CD14-positive monocyte (primary cell): ENCODE measurements around the gene KANK2. TPM values are rescaled to one million over a fixed set of nuclear protein-coding genes. Genes with fewer than 3 reads are reported as not detected.
A peak's percentile ranks its signal among the peaks of the same experiment; 100 is the strongest.

Source experiments
- DNase-seq, 3 donors: peaks; one replicate each; pipeline ENCODE4 v3.0.0-alpha.2; 2011 to 2022
- H2AFZ ChIP-seq: 2 replicates; pipeline ENCODE4 v1.6.0; 2012; ENCODE audit warnings: mild to moderate bottlenecking, low read depth, low read length, inconsistent platforms; ENCODE audit not compliant: insufficient read depth, poor library complexity, severe bottlenecking
- H3K27ac ChIP-seq, 2 donors: 1 replicate in 1 of 2; 2 replicates in 1 of 2; pipeline ENCODE4 v1.5.1; 2012 to 2013; ENCODE audit warnings: low read length in 2 of 2, control low read depth in 1 of 2, inconsistent platforms in 1 of 2, low read depth in 1 of 2, mild to moderate bottlenecking in 1 of 2
- H3K27me3 ChIP-seq, 2 donors: one replicate each; pipeline versions ENCODE4 v1.6.0 to v1.6.1; 2011 to 2013; ENCODE audit warnings: low read length in 2 of 2; ENCODE audit not compliant: control insufficient read depth in 2 of 2, insufficient read depth in 2 of 2
- H3K36me3 ChIP-seq, 2 donors: replicated peaks in 1 of 2; 1 replicate in 1 of 2; 2 replicates in 1 of 2; pipeline versions ENCODE4 v1.5.1 to v1.6.1; 2012 to 2013; ENCODE audit warnings: low read length in 2 of 2, control low read depth in 1 of 2, inconsistent platforms in 1 of 2, mild to moderate bottlenecking in 1 of 2; ENCODE audit not compliant: insufficient read depth in 2 of 2, control insufficient read depth in 1 of 2
- H3K4me1 ChIP-seq, 2 donors: 1 replicate in 1 of 2; 2 replicates in 1 of 2; pipeline versions ENCODE4 v1.5.1 to v1.6.1; 2012 to 2013; ENCODE audit warnings: low read length in 2 of 2, control low read depth in 1 of 2, inconsistent platforms in 1 of 2, mild to moderate bottlenecking in 1 of 2, moderate library complexity in 1 of 2; ENCODE audit not compliant: insufficient read depth in 2 of 2, control insufficient read depth in 1 of 2
- H3K4me2 ChIP-seq: replicated peaks from 2 replicates; pipeline ENCODE3; 2012; ENCODE audit warnings: low read length, moderate library complexity, mild to moderate bottlenecking; ENCODE audit not compliant: poor library complexity, severe bottlenecking; ENCODE audit errors: extremely low read depth
- H3K4me3 ChIP-seq, 3 experiments: fragments of 200-600 bp in 1 of 3; sonication (generic) in 1 of 3; replicated peaks in 1 of 3; 1 replicate in 2 of 3; 2 replicates in 1 of 3; pipeline ENCODE4 v1.5.1; 2011 to 2013; ENCODE audit warnings: low read length in 3 of 3, mild to moderate bottlenecking in 3 of 3, control low read depth in 2 of 3, low read depth in 2 of 3, inconsistent platforms in 1 of 3, moderate library complexity in 1 of 3
- H3K79me2 ChIP-seq: 2 replicates; pipeline ENCODE4 v1.6.0; 2012; ENCODE audit warnings: mild to moderate bottlenecking, control low read depth, inconsistent platforms, low read length, moderate library complexity; ENCODE audit not compliant: insufficient read depth
- H3K9ac ChIP-seq: 2 replicates; pipeline ENCODE4 v1.6.0; 2017; ENCODE audit warnings: low read length, mild to moderate bottlenecking; ENCODE audit not compliant: insufficient read depth, poor library complexity, severe bottlenecking
- H3K9me3 ChIP-seq, 2 donors: replicated peaks in 1 of 2; 1 replicate in 1 of 2; 2 replicates in 1 of 2; pipeline versions ENCODE4 v1.5.1 to v1.6.1; 2012 to 2013; ENCODE audit warnings: low read length in 2 of 2, control low read depth in 1 of 2; ENCODE audit not compliant: control insufficient read depth in 1 of 2, insufficient read depth in 1 of 2
- H4K20me1 ChIP-seq: 2 replicates; pipeline ENCODE4 v1.6.0; 2012; ENCODE audit warnings: mild to moderate bottlenecking, low read length, control low read depth, moderate library complexity; ENCODE audit not compliant: insufficient read depth
- H3K27ac Mint-ChIP-seq, 7 donors: one replicate each; pipeline ENCODE4 v1.8.0; 2020; ENCODE audit warnings: mild to moderate bottlenecking in 7 of 7, mixed read lengths in 7 of 7, moderate library complexity in 6 of 7, inconsistent platforms in 2 of 7
- H3K27me3 Mint-ChIP-seq, 3 donors: one replicate each; pipeline ENCODE4 v1.8.0; 2021 to 2022; ENCODE audit warnings: low read depth in 3 of 3, mild to moderate bottlenecking in 3 of 3, mixed read lengths in 3 of 3, moderate library complexity in 3 of 3, inconsistent platforms in 1 of 3
- H3K36me3 Mint-ChIP-seq, 2 donors: one replicate each; pipeline ENCODE4 v1.8.0; 2020; ENCODE audit warnings: mixed read lengths in 2 of 2, inconsistent platforms in 1 of 2, mild to moderate bottlenecking in 1 of 2
- H3K4me1 Mint-ChIP-seq: one replicate; pipeline ENCODE4 v1.8.0; 2020; ENCODE audit warnings: mild to moderate bottlenecking, mixed read lengths
- H3K4me3 Mint-ChIP-seq, 2 donors: one replicate each; pipeline ENCODE4 v1.8.0; 2020; ENCODE audit warnings: mild to moderate bottlenecking in 2 of 2, mixed read lengths in 2 of 2, moderate library complexity in 1 of 2
- H3K9me3 Mint-ChIP-seq, 7 donors: one replicate each; pipeline ENCODE4 v1.8.0; 2020 to 2022; ENCODE audit warnings: mixed read lengths in 7 of 7, mild to moderate bottlenecking in 6 of 7, moderate library complexity in 6 of 7, inconsistent platforms in 2 of 7
- CTCF ChIP-seq: fragments of 200-600 bp; IDR thresholded peaks from one replicate; pipeline ENCODE4 v1.8.0; 2022; ENCODE audit warnings: antibody characterized with exemption, mild to moderate bottlenecking
- WGBS: methylation state at CpG from one replicate; pipeline ENCODE4 v1.1.5; 2013; ENCODE audit warnings: missing lambda C conversion rate; ENCODE audit not compliant: insufficient coverage; 5-methylcytosine and 5-hydroxymethylcytosine counted together
- intact Hi-C, 2 donors: fragments of 100-400 bp; cut with micrococcal nuclease; formaldehyde crosslinking; loops; one replicate each; pipeline versions ENCODE4 v1.15.0 to v1.15.1; 2023
- polyA plus RNA-seq, 3 donors: library from polyadenylated mRNA; depleted of rRNA in 1 of 3; unstranded in 2 of 3; stranded (reverse) in 1 of 3; fragments of 300-500 nt in 2 of 3; fragments of >200 nt in 1 of 3; fragmentation: Illumina TruSeq in 2 of 3; gene quantifications; 1 replicate in 2 of 3; 2 replicates in 1 of 3; pipeline ENCODE4 v1.2.3, GENCODE V29; 2012 to 2021

Gene KANK2
- polyA plus RNA-seq, 3 donors = 0.40 to 1.3 (median 0.64) TPM

- intact Hi-C loops = loop anchor here (5.0 kb wide), 1 partner anchor 63 kb away; no protein-coding TSS in a partner anchor
- no peak overlapping the region for H3K27ac Mint-ChIP-seq
- peaks cover 0 to 3% of the 10 kb centered on the region in 2 donors for H3K36me3 Mint-ChIP-seq
- H3K9ac ChIP-seq = no peak overlapping the region
- no peak for TF ChIP-seq CTCF
- no peak overlapping the region for H3K27ac ChIP-seq
- no peak overlapping the region for H3K4me3 ChIP-seq
- peaks cover 0 to 5% of the 10 kb centered on the region in 2 donors for H3K27me3 ChIP-seq
- 94% methylated on average over 3 of the region's 15 CpGs for whole genome bisulfite sequencing
- peaks cover 0 to 2% (median 0%) of the 10 kb centered on the region in 7 donors for H3K9me3 Mint-ChIP-seq
- H3K79me2 ChIP-seq = no peaks in the 10 kb centered on the region
- H3K4me3 Mint-ChIP-seq = no peak overlapping the region
- H3K4me2 ChIP-seq = no peak overlapping the region
- peaks cover 30% of the 10 kb centered on the region for H3K4me1 Mint-ChIP-seq
- no peak overlapping the region for H2AFZ ChIP-seq
- no peaks in the 10 kb centered on the region for H4K20me1 ChIP-seq
- DNase-seq = no peak
- H3K4me1 ChIP-seq = peaks cover 16 to 34% of the 10 kb centered on the region in 2 donors
- no peaks in the 10 kb centered on the region for H3K36me3 ChIP-seq
- H3K27me3 Mint-ChIP-seq = peaks cover 3 to 26% (median 10%) of the 10 kb centered on the region in 3 donors
- H3K9me3 ChIP-seq = no peaks in the 10 kb centered on the region
Measured at GRCh38 chr19:11200015-11200574, 2.8 kb upstream of the KANK2 start.

- Histone ChIP-seq H3K27me3 (peaks cover 0 to 5% of the 10 kb centered on the region in 2 donors), H3K36me3 (no peaks in the 10 kb centered on the region), H2AFZ (no peak overlapping the region), H4K20me1 (no peaks in the 10 kb centered on the region), H3K9me3 (no peaks in the 10 kb centered on the region), H3K9ac (no peak overlapping the region), H3K4me2 (no peak overlapping the region), H3K4me1 (peaks cover 22 to 40% of the 10 kb centered on the region in 2 donors), H3K79me2 (no peaks in the 10 kb centered on the region), H3K4me3 (no peak overlapping the region), H3K27ac (no peak overlapping the region)
- peaks cover 0 to 2% (median 0%) of the 10 kb centered on the region in 7 donors for H3K9me3 Mint-ChIP-seq
- H3K27me3 Mint-ChIP-seq = peaks cover 3 to 26% (median 10%) of the 10 kb centered on the region in 3 donors
- no peak for TF ChIP-seq CTCF
- H3K36me3 Mint-ChIP-seq = peaks cover 0 to 3% of the 10 kb centered on the region in 2 donors
- H3K4me3 Mint-ChIP-seq = no peak overlapping the region
- peaks cover 30% of the 10 kb centered on the region for H3K4me1 Mint-ChIP-seq
- peak overlapping the region in 1 of 7 donors; percentile 21 for H3K27ac Mint-ChIP-seq
- 60% methylated on average over 3 of the region's 5 CpGs for WGBS
- intact Hi-C loops = loop anchor here in 1 of 2 donors (5.0 kb wide), 1 partner anchor 42 kb away; the partner anchor contains the start of gene SPC24
- no peak for DNase-seq
Measured at GRCh38 chr19:11199517-11199916, 2.2 kb upstream of the KANK2 start.
